Activated CD8-positive, alpha-beta memory T cell treated with anti-CD3 and anti-CD28 coated beads, Interleukin-2, amount 50 U/mL, for 1 hour (primary cell): ENCODE results near the gene FNBP1.
"Not testable (repeated sequence)": the region's sequence is repeated elsewhere in the genome, so short reads cannot be mapped to it uniquely, and the experiment has no call there.

Experiments
- DNase-seq: peaks from one replicate; pipeline ENCODE4 v3.0.0-alpha.2; 2020; ENCODE audit errors: extremely low read depth

The FNBP1 gene

DNA sequence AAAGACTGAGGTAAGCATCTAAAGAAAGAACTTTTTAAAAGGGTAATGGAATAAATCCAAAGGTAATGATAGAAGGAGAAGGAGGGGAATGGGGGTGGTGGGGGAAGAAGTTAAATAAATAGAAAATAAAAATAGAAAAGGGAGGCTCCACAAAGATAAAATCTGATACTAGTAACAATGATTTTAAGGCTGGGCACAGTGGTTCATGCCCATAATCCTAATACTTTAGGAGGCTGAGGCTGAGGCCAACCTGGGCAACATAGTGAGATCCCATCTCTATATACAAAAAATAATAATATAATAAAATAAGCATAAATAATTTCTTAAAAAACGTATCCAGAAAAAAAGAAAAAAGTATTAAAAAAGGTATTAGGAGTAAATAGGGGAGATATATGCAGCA is 89.3 kb downstream of the FNBP1 start:
- DNase-seq: no peak

DNA sequence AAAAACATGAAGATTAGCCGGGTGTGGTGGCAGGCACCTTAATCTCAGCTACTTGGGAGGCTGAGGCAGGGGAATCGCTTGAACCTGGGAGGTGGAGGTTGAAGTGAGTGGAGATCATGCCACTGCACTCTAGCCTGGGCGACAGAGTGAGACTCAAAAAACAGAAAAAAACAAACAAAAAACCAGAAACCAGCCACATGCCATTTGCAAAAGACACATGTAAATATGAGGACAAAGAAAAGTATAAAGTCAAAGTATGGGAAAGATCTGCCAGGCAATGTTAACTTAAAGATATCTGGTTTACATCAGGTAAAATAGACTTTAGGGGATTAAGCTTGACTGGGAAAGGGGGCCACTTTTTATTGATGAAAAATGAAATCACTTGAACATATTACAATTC is 90.7 kb downstream of the FNBP1 start:
- DNase-seq: no peak

DNA sequence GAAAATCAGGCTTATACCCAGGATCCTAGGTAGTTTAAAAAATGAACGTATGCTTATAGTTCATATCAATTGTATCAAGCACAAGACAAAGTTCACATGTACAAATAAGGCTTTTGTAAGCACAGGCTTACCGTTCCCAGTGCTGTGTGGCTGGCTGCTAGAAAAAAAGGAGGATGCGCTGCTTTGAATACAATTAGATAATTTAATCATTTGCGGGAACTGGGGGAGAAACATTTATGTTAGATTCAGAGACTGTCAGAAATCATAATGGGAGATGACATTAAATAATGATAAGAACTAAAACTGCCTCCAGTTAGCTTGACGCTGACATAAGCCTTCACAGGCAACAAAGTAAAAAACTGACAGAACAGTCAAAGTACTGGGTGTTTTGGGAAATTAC is 93.2 kb downstream of the FNBP1 start:
- no peak for DNase-seq

DNA sequence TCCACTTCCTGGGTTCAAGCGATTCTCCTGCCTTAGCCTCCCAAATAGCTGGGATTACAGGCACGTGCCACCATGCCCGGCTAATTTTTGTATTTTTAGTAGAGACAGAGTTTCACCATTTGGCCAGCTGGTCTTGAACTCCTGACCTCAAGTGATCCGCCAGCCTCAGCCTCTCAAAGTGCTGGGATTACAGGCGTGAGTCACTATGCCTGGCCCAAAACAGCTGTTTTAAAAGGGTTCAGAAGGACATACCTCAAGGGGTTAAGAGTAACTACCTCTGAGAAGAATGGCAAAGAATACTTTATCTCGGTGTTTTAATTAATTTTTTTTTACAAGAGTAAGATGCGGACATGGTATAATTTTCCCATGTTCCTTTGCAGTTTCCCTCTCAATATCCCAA is 94.4 kb downstream of the FNBP1 start:
- not testable (repeated sequence) for DNase-seq

DNA sequence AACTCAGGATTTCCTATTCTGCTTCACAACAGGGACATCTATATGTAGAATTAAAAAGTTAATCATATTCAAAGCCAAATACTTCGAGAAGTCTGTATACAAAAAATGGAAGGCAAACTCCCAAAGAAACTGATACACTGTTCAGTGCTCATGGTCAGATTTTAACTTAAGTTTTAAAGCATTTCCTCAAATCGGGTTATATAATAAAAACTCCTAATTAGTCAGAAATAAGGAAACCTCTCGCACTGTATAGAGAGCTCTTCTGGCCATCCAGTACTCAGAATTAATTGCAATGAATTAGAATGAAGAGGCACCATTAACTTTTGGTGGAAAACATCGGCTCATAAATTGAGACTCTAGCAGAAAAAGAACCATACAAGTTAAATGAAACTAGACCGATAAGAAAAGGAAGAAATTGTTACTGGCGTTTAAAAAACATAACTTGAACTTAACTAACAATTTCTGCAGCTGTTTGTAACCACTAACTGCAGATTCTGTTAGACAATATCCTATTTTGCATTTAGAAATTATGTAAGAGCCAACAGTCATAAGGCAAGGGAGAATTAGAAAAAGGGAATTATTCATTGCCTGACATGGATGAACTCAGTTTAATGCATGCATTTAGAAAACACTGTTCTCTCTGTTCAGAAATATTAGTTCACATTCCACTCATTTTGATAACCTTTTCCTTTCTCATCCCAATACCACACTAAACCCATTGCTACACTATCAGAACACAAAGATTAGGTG is 96.6 kb downstream of the FNBP1 start:
- no peak for DNase-seq

DNA sequence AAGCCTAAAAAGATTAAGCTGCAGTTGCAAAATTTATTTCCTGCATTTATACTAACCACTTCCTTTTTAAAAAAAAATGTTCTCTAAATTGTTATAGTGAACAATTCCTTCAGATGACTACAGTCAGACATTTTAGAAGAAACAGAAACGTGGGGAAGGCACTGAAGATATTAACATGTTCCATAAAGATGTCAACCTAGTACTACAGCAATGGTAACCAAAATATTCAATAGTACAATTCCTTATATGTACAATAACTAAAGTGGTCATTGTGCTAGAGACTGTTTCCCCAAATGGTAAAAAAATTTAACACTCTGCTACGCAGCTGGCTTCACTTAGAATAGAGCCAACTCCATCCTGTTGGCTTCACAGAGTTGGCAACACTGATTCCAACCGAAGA is 97.7 kb downstream of the FNBP1 start:
- no peak for DNase-seq

DNA sequence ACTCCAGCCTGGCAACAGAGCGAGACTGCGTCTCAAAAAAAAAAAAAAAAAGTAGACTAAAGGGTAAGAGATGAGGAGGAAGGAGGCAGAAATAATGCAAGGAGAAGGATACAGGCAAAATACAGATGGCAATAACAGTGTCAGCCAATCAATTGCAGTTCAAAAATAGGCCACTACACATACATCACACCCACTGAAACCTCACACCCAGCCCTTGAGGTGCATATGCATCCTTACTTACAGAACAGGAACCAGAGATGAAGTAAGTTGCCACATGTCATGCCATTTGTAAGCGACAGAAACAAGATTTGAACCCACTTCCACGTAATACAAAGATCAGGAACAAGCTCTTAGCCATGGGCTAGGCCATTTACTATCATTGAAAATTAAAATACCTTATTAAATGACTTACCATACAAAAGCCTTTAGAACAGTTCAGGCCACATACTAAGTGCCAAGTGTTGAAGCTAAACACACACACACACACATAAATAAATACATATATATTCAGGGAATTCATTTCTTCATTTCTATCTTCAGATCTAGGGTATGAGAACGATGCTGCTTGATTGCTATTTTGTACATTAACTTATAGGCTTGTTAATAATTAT is 98.4 kb downstream of the FNBP1 start:
- DNase-seq: no peak

DNA sequence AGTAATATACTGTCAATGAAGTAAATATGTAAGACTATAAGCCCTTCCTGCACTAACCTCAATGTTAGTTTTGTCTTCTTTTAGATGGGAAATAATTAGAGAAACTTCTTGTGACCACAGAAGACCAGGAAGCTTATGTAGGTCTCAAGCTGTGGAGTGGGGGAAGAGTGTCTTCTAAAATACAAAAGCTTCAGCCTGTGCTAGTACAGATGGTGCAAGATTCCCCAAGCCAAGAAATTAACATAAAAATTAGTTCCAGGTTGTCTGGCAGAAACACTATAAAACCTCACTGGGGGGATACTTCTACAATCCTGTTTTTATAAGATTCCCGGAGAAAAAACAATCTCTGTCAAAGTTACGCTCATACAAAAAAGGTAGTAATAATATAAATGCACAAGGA is 103.6 kb downstream of the FNBP1 start:
- no peak for DNase-seq

DNA sequence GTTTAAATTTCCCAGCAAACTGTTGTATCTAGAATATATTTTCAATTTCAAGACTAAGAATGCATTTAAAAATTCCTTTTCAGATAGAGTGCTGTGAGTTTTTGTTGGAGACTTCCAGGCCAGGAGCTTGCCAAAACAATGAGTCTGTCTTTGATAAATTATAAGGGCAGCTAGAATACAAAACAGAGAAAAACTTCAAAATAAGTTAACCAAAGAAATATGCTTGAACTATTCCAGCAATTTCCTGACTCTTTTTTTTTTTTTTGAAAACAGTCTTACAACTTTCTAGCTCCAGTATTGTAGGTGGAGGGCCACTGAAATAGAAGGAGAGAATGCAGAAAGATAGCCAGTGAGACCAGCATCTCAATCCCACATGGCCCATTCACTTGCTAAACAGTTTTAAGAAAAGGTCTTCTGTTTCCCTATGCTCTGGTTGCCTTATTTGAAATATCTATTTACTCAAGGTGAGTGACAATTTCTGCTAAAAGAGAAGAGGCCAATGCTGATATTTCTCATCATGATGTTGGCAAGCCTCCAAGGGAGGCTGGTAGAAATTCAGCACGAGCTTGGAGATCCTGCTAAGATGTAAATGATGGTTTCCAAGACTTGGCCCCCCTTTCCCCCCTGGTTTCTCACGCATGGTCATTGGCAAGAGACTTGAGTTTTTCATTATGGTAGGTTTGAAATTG is 104.6 kb downstream of the FNBP1 start:
- DNase-seq: no peak

DNA sequence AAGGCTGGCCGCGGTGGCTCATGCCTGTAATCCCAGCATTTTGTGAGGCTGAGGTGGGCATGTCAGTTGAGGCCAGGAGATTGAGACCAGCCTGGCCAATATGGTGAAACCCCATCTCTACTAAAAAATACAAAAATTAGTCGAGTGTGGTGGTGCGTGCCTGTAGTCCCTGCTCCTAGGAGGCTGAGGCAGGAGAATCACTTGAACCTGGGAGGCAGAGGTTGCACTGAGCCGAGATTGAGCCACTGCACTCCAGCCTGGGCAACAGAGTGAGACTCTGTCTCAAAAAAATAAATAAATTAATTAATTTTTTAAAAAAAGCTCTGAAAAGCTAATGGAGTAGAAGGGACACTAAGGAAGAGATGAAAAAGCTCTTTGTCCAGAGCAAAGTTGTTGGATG is 105.1 kb downstream of the FNBP1 start:
- not testable (repeated sequence) for DNase-seq

DNA sequence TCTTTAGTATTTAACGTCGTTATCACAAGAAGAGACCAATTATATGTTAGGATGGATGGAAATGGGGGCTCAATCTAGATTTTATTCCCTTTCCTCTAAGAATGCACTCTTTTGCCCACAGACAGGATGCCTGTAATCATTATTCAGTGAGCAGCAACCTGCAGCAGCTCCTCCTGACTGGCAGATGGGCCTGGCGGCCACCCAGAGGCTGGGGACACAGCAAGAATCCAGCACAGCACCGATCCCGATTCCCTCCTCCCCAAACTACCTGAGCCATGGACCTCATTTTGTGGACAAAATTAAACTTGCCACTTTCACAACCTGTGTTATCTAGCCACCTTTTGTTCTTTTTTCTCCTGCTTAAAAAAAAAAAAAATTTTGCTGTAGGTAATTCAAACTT is 106.8 kb downstream of the FNBP1 start:
- no peak for DNase-seq

DNA sequence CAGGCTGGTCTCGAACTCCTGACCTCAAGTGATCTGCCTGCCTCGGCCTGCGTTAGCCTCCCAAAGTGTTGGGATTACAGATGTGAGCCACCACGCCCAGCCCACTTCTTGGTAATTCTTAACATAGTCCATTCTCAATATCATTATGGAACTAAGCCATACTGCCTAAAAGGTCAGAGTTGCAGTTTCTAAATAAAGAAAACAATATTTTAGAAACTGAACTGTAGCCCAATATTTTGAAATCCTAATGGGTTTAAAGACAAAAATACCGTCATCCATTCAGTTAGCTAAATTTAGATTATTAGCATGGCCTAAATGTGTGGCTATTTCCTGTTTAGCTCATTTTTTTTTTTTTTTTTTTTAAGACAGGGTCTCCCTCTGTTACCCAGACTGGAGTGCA is 108.2 kb downstream of the FNBP1 start:
- DNase-seq: no peak

DNA sequence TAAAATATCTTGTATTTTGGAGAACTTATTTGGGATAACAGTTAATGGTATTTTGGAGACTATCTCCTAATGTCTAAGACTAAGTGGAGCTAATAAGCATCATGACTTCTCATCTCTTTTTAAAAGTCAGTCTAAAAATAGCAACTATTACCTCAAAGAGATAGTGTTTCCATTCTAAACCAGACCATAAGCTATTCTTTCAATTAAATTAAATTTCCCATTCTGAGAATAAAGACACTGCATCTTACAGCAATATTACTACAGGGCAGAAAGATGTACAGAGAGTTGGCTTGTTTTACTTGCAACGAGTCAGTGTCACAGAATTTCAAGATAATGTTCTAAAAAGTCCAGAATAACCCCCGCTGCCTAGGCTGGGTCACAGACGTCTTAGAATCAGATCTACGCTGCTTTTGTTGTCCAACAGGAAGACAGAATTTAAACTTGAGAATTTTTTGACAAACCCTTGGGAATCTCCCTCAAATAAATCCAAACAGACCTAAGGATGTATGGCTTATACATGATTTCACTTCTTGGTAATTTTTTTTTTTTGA is 108.9 kb downstream of the FNBP1 start:
- DNase-seq: no peak

DNA sequence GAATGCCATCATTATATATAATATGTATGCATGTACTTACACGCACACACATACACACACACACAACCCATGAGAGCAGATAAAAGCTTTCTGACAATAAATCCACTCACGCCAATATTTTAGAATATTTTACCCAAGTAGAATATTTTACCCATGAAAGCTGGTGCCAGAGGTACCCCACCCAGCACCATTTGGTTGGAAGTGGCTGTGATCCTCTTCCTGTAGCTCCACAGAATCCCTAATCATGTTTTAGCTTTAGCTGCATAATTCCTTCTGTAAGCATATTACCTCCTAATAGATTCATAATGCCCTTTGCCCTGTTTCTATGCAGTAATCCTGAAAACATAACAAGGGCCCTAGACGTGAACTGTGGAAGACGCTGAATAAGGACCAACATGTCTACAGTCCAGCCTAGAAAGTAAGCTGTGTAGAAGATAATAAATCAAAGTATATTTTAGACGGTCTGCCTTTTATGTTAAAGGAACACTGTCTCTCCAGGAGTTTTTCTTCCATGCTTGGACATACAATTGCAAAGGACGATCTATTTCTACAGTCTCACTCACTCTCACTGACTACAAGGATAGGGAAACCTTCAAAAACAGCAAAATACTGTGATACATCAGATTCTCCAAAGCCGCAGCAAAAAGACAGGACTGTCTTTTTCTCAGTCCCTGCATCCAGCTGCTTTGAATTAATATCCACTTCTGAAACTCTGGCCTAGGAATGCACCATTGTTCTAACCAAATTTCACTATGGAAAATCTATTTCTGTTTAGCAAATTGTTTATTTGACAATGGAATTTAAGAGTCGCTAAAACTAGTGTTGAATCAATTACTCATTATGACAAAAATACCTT is 109.6 kb downstream of the FNBP1 start:
- no peak for DNase-seq

DNA sequence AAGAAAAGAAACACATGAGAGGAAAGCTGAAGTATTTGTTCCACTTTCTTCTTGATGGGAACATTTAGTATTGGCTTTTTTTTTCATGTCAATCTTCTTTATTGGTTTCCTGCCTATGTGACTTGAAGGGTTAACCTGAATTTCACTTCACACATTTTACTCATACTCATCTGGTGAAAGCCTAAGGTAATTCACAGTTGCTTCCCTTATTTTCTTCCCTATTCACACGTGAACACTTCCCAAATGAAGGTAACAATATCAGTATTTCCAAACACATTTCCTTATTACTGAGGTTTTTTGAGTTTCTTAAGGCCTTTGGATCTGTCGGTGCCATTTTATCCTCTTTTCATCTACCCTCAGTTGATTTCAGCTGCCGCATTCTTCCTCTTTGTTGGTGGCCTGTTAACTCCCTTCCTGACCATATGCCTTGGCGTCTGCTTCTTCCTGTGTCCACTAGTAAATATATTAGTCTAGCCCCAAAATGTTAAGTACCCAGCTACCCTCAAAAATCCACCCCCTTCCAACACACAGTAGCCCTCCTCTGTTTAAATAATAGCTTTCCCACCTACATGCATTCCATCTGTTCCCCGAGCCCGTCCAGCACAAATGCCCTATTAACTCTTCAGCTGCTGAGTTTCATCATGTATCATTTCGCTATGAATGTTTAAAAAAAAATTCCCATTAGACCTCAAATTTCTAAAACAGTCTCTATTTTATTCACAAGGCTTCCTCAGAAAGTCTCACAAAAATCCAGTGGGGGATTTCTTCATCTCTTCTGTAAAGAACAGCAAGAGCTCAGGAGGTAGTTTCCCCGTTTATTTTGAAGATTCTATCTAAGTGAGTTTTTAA is 110.5 kb downstream of the FNBP1 start:
- DNase-seq: no peak

DNA sequence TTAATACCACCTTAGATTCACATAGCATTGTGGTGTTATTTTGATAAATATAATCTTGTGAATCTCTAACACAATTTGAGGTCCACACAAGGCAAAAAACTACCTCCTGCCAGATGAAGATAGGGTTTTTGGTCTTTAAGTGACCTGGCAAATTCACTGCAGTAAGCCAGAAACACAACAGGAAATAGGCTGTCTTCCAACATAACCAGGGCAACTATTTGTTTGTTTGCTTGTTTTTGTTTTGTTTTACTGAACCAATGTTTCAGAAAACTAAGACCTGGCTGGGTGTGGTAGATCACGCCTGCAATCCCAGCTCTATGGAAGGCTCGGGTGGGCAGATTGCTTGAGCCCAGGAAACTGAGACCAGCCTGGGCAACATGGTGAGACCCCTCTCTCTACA is 112.2 kb downstream of the FNBP1 start:
- no peak for DNase-seq

DNA sequence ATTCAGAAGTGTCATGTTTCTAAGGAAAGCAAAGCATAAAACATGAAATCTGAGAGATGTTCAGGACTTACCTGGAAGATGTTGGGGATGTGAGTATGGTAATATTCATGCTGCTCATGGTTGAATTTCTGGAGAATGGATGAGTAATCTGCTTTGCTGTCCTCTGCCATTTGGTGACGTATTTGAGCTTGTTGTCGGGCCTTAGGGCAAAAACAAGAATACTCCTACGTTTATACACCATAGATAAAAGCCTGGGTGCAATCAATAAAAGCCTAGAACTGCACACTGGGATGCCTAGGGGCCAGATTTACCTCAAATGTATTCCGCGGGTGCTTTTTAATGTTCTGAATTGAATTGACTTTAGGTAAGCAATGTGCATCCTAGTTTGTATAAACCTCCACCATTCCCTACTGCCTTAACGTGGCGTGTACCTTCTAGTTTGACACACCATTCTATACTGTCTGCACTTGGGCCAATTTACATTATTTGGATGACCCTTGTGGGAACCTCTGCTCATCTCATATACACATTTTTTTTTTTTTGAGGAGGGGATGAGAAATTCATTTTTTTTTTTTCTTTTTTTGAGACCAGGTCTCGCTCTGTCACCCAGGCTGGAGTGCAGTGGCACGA is 113.4 kb downstream of the FNBP1 start:
- no peak for DNase-seq

DNA sequence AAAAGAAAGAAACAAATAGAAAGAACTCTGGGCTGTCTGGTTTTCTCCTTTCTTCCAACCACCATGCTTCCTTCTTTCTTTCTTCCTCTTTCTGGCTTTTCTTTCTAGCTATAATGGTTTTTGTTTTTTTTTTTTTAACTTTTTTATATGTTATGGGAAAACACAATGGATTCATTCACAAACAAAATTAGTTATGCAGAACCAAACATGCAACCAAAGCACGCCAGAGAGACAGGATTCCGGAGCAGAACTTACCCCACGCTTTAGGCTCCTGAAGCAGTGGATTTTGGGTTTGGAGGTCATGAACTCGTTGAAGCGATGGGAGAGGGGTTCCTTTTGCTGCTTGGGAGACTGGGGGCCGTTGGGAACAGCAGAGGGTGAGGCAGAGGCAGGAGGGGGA is 119.4 kb downstream of the FNBP1 start:
- DNase-seq: no peak

DNA sequence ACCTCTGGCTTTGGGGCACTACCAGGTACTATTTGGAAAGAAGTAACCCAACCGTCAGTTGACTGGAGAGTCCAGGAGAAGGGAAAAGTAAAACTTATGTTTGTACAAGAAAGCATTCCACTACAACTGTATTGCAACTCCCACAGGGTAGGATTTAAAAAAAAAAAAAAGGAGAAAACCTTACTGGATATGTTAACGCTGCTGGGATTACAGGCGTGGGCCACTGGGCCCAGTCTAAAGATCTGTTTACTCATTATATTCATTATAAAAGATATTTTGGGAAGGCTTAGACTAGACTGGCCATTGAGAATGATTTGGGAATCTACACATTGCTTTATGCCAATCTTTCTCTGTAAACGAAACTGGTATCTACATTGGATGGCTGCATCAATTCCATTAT is 121.1 kb downstream of the FNBP1 start:
- DNase-seq: no peak

DNA sequence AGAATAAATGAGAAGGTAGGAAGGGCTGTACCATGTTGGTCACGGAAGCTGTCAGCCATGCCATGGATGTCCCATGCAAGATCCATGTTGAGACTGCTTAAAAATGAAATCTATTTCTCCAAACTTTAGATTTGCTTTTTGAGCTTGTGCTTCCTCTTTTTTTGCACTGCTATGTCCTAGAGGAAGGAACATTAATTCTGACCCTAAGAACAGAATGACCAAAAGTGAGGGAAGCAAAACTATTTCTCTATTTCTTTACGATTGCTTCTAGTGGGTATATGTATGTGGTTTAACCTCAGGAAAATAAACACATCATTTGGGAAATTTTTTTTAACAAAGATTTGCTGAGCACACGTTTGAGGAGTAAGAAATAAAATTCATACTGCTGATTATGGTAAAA is 123.1 kb downstream of the FNBP1 start:
- DNase-seq: no peak

DNA sequence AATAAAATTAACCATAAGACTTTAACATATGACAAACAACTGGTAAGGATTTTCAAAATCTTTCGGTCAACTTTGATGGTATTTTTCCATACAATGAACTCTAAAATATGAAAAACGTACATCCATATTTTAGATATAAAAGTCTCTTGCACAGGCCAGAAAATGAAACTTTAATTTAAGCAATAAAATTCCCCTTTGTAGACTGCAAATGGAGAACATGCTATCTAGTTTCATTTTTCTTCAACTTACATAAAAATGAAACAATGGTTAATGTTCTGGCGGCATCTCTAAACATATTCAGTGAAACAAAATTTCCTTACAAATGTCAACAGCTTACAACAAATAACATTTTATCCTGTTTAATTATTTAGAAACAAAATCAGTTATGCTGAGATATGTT is 123.7 kb downstream of the FNBP1 start:
- no peak for DNase-seq
